ENCODE data around the gene BRINP3. TPM values are rescaled to one million over a fixed set of nuclear protein-coding genes. Genes with fewer than 3 reads are reported as not detected.
A peak's percentile ranks its signal among the peaks of the same experiment; 100 is the strongest.
"Not testable (repeated sequence)": the region's sequence is repeated elsewhere in the genome, so short reads cannot be mapped to it uniquely, and the experiment has no call there.

BRINP3 gene
- total RNA-seq, 1 donor from 2014 or later = not detected

DNA sequence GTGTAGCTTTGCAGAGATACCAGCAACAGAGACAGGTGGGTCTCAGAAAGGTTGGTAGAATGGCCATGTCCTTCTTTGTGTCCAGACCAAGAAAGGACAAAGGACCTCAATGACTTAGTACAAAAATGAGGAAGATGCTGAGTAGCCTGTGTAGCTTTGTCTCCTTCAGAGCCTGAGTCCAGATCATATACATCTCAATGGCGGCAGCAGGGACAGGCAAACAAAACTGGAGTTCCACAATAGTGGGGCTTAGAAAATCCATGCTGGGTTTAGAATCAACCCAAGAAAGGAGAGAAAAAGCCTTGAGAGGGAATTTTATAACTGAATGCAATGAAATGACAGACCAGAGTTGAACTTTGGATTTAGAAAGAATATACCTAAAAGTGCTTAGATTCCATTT is 339.0 kb downstream of the BRINP3 start:
- H3K27me3 ChIP-seq (ENCODE audit: control insufficient read depth, insufficient read depth, low read length) = no peaks in the 10 kb centered on the region
- TF ChIP-seq, protein P1, sequence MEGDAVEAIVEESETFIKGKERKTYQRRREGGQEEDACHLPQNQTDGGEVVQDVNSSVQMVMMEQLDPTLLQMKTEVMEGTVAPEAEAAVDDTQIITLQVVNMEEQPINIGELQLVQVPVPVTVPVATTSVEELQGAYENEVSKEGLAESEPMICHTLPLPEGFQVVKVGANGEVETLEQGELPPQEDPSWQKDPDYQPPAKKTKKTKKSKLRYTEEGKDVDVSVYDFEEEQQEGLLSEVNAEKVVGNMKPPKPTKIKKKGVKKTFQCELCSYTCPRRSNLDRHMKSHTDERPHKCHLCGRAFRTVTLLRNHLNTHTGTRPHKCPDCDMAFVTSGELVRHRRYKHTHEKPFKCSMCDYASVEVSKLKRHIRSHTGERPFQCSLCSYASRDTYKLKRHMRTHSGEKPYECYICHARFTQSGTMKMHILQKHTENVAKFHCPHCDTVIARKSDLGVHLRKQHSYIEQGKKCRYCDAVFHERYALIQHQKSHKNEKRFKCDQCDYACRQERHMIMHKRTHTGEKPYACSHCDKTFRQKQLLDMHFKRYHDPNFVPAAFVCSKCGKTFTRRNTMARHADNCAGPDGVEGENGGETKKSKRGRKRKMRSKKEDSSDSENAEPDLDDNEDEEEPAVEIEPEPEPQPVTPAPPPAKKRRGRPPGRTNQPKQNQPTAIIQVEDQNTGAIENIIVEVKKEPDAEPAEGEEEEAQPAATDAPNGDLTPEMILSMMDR (IDR thresholded peaks at IDR 0.05; ENCODE audit: insufficient read depth, low read length, severe bottlenecking) = no peak
- no peaks in the 10 kb centered on the region for H3K36me3 ChIP-seq (ENCODE audit: control insufficient read depth, insufficient read depth, low read length)
- H3K4me3 ChIP-seq (ENCODE audit: low read depth, low read length) = no peak overlapping the region
- FAIRE-seq (no peak), DNase-seq (ENCODE audit: low read depth) (no peak)

DNA sequence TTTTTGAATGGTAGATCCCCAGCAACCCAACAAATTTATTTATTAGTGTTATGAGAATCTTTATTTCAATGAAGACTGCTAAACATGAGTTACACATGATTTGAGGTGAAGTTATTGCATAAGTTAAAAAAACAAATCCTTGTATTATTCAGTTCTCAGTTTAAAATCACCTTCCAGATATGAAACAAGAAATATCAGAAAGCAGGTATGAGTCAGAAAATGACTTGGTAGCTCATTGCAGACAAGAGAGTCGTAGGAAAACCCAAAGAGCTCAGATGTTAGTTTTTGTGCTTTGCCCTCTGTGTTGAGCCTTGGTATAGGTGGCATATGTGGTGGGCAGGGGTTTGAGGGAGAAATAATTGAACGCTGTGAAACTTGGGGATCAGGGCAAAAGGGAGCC is 339.4 kb downstream of the BRINP3 start:
- no peak for FAIRE-seq
- Histone ChIP-seq H3K36me3 (ENCODE audit: control insufficient read depth, insufficient read depth, low read length) (no peaks in the 10 kb centered on the region), H3K4me3 (ENCODE audit: low read depth, low read length) (no peak overlapping the region), H3K27me3 (ENCODE audit: control insufficient read depth, insufficient read depth, low read length) (no peaks in the 10 kb centered on the region)
- TF ChIP-seq, protein P1 (IDR thresholded peaks at IDR 0.05; ENCODE audit: insufficient read depth, low read length, severe bottlenecking) = no peak
- peak; percentile 63 for DNase-seq (ENCODE audit: low read depth)

DNA sequence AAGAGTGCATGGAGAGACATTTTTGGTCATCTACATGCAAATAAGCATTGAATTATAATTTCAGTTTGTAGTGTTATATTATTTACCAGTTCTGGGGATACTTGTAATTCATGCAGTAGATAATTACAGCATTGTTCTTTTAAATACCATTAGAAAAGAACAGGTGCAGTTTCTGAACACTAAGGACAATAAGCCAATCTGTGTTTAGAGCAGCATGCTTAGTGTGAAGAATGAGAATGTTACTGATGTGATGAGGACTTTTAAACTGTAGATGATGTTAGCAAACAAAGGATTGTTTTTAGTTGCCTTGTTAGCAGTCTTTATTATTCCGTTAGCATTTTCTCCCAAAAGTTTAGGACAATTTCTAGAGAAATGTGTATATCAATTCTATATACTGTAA is 348.3 kb downstream of the BRINP3 start:
- no peaks in the 10 kb centered on the region for H3K36me3 ChIP-seq (ENCODE audit: control insufficient read depth, insufficient read depth, low read length)
- DNase-seq (ENCODE audit: low read depth) (no peak), FAIRE-seq (no peak)
- H3K27me3 ChIP-seq (ENCODE audit: control insufficient read depth, insufficient read depth, low read length) = no peaks in the 10 kb centered on the region
- TF ChIP-seq, protein P1 (IDR thresholded peaks at IDR 0.05; ENCODE audit: insufficient read depth, low read length, severe bottlenecking) = no peak
- H3K4me3 ChIP-seq (ENCODE audit: low read depth, low read length) = no peak overlapping the region

DNA sequence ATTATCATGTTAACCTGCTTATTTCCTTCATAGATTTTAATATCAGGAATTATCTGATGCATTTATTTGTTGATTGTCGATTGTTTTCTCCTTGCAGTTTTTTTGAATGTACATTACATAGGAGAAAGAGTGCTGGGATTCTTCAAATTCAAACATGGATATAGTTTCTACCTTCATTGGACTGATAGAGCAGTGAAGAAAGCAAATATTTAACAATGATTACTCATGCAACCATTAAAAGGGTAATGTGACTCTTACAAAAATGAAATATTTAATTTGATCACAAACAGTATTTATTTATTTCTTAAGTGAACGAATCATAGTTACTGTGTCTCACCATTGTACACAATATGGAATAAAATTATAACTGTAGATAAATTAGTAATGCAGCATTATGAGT is 350.9 kb downstream of the BRINP3 start:
- no peaks in the 10 kb centered on the region for H3K27me3 ChIP-seq (ENCODE audit: control insufficient read depth, insufficient read depth, low read length)
- DNase-seq (ENCODE audit: low read depth) (no peak), FAIRE-seq (no peak)
- no peaks in the 10 kb centered on the region for H3K36me3 ChIP-seq (ENCODE audit: control insufficient read depth, insufficient read depth, low read length)
- TF ChIP-seq, protein P1 (IDR thresholded peaks at IDR 0.05; ENCODE audit: insufficient read depth, low read length, severe bottlenecking) = no peak
- H3K4me3 ChIP-seq (ENCODE audit: low read depth, low read length) = no peak overlapping the region

DNA sequence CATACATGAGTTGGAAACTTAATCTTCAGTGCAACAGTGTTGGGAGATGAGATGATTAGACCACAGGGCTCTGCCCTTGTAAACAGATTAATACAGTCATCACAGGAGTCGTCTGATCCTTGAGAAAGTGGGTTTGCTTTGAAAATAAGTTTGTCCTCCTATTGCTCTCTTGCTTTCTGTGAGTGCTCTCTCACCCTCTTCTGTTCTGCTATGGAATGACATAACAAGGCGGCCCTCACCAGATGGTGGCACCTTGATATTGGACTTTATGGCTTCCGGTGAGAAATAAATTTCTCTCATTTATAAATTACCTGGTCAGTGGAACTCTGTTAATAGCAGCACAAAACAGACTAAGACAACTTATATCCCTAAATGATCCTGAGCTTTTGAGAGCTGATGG is 353.6 kb downstream of the BRINP3 start:
- Histone ChIP-seq H3K36me3 (ENCODE audit: control insufficient read depth, insufficient read depth, low read length) (no peaks in the 10 kb centered on the region), H3K27me3 (ENCODE audit: control insufficient read depth, insufficient read depth, low read length) (no peaks in the 10 kb centered on the region), H3K4me3 (ENCODE audit: low read depth, low read length) (no peak overlapping the region)
- DNase-seq (ENCODE audit: low read depth) (no peak), FAIRE-seq (no peak)
- TF ChIP-seq, protein P1 (IDR thresholded peaks at IDR 0.05; ENCODE audit: insufficient read depth, low read length, severe bottlenecking) = no peak

DNA sequence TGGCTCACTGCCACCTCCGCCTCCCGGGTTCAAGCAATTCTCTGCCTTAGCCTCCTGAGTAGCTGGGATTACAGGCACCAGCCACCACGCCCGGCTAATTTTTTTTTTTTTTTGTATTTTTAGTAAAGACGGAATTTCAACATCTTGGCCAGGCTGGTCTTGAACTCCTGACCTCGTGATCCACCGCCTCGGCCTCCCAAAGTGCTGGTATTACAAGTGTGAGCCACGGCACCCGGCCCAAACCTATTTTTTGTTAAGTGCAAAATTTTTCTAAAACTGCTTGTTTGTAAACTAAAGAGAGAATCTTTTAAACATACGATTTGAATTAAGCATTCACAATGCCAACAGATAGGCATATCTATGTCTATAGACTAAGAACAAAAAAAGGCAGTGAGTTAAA is 357.1 kb downstream of the BRINP3 start:
- not testable (repeated sequence) for H3K27me3 ChIP-seq (ENCODE audit: control insufficient read depth, insufficient read depth, low read length); DNase-seq (ENCODE audit: low read depth); FAIRE-seq; H3K4me3 ChIP-seq (ENCODE audit: low read depth, low read length); H3K36me3 ChIP-seq (ENCODE audit: control insufficient read depth, insufficient read depth, low read length)
